ENCODE results near the gene STARD7.
"Not testable (repeated sequence)": the region's sequence is repeated elsewhere in the genome, so short reads cannot be mapped to it uniquely, and the experiment has no call there.

STARD7 gene

GRCh38 chr2:96161898-96162297, 46.7 kb downstream of the STARD7 start:
- Histone ChIP-seq H3K9ac (no peak overlapping the region), H3K79me2 (no peaks in the 10 kb centered on the region), H3K4me1 (no peaks in the 10 kb centered on the region), H3K36me3 (ENCODE audit: control insufficient read depth, insufficient read depth, low read length) (no peaks in the 10 kb centered on the region), H3K4me3 (ENCODE audit: low read depth, low read length) (no peak overlapping the region), H3K27ac (no peak overlapping the region), H3K27me3 (ENCODE audit: control insufficient read depth, insufficient read depth, low read length) (no peaks in the 10 kb centered on the region), H3K9me3 (ENCODE audit: control insufficient read depth, low read length) (no peaks in the 10 kb centered on the region), H3K4me2 (ENCODE audit: low read length) (no peak overlapping the region), H2AFZ (no peak overlapping the region)
- TF ChIP-seq CTCF (IDR thresholded peaks at IDR 0.05), result no peak

GRCh38 chr2:96160366-96160765, 48.3 kb downstream of the STARD7 start:
- not testable (repeated sequence) for H3K36me3 ChIP-seq (ENCODE audit: control insufficient read depth, insufficient read depth, low read length); H3K27me3 ChIP-seq (ENCODE audit: control insufficient read depth, insufficient read depth, low read length); H3K4me3 ChIP-seq (ENCODE audit: low read depth, low read length); H2AFZ ChIP-seq; H3K9ac ChIP-seq; H3K9me3 ChIP-seq (ENCODE audit: control insufficient read depth, low read length); H3K4me2 ChIP-seq (ENCODE audit: low read length); H3K27ac ChIP-seq; H3K4me1 ChIP-seq; H3K79me2 ChIP-seq

- no peaks in the 10 kb centered on the region for H3K9me3 ChIP-seq (ENCODE audit: control insufficient read depth, low read length)
- no peaks in the 10 kb centered on the region for H3K4me1 ChIP-seq
- TF ChIP-seq CTCF (IDR thresholded peaks at IDR 0.05), result no peak
- H3K4me3 ChIP-seq (ENCODE audit: low read depth, low read length), result no peak overlapping the region
- no peaks in the 10 kb centered on the region for H3K79me2 ChIP-seq
- no peak overlapping the region for H3K4me2 ChIP-seq (ENCODE audit: low read length)
- no peak overlapping the region for H2AFZ ChIP-seq
- no peaks in the 10 kb centered on the region for H3K27me3 ChIP-seq (ENCODE audit: control insufficient read depth, insufficient read depth, low read length)
- H3K27ac ChIP-seq, result no peak overlapping the region
- no peak overlapping the region for H3K9ac ChIP-seq
- no peaks in the 10 kb centered on the region for H3K36me3 ChIP-seq (ENCODE audit: control insufficient read depth, insufficient read depth, low read length)
Observed at GRCh38 chr2:96159084-96159830, 49.4 kb downstream of the STARD7 start.

GRCh38 chr2:96158554-96158940, 50.1 kb downstream of the STARD7 start:
- no peak for TF ChIP-seq CTCF (IDR thresholded peaks at IDR 0.05)
- Histone ChIP-seq H2AFZ (no peak overlapping the region), H3K27me3 (ENCODE audit: control insufficient read depth, insufficient read depth, low read length) (no peaks in the 10 kb centered on the region), H3K9me3 (ENCODE audit: control insufficient read depth, low read length) (no peaks in the 10 kb centered on the region), H3K36me3 (ENCODE audit: control insufficient read depth, insufficient read depth, low read length) (no peaks in the 10 kb centered on the region), H3K9ac (no peak overlapping the region), H3K4me2 (ENCODE audit: low read length) (no peak overlapping the region), H3K79me2 (no peaks in the 10 kb centered on the region), H3K27ac (no peak overlapping the region), H3K4me1 (no peaks in the 10 kb centered on the region), H3K4me3 (ENCODE audit: low read depth, low read length) (no peak overlapping the region)

- TF ChIP-seq CTCF (IDR thresholded peaks at IDR 0.05), result no peak
- H3K4me1 ChIP-seq, result no peaks in the 10 kb centered on the region
- H3K36me3 ChIP-seq (ENCODE audit: control insufficient read depth, insufficient read depth, low read length), result no peaks in the 10 kb centered on the region
- no peak overlapping the region for H3K4me3 ChIP-seq (ENCODE audit: low read depth, low read length)
- H3K9ac ChIP-seq, result no peak overlapping the region
- no peak overlapping the region for H2AFZ ChIP-seq
- H3K27me3 ChIP-seq (ENCODE audit: control insufficient read depth, insufficient read depth, low read length), result no peaks in the 10 kb centered on the region
- H3K27ac ChIP-seq, result no peak overlapping the region
- no peaks in the 10 kb centered on the region for H3K9me3 ChIP-seq (ENCODE audit: control insufficient read depth, low read length)
- H3K4me2 ChIP-seq (ENCODE audit: low read length), result no peak overlapping the region
- no peaks in the 10 kb centered on the region for H3K79me2 ChIP-seq
Observed at GRCh38 chr2:96157649-96158553, 50.7 kb downstream of the STARD7 start.

All from parathyroid adenoma (tissue), 2 donors.